ENCODE data around the gene ANKRD66.

ANKRD66 gene

DNA sequence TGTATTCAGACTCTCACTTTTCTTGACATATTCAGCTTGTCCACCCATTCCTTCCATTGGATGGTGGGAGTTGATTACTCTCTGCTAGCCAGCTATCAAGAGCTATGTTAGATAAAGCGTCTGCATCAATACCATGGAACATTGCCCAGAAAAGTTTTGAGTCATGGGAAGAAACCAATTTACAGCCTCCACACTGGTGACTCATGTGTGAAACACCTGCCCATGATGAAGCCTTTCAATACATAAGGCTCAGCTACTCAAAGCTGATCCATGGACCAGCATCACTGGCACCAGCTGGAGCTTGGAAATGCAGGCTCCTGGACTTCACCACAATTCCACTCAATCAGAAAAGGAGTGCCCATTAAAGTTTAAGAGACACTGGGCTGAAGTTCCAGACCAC lies 27.6 kb upstream of the ANKRD66 start:
- Histone ChIP-seq H3K36me3 (ENCODE audit: insufficient read depth, low read length) (no peaks in the 10 kb centered on the region), H3K79me2 (ENCODE audit: insufficient read depth, low read length) (no peaks in the 10 kb centered on the region), H4K20me1 (ENCODE audit: insufficient read depth, low read length, poor library complexity, severe bottlenecking) (no peaks in the 10 kb centered on the region), H3K27me3 (ENCODE audit: insufficient read depth, low read length, poor library complexity, severe bottlenecking) (no peaks in the 10 kb centered on the region), H3K4me2 (ENCODE audit: low read depth, low read length, poor library complexity, severe bottlenecking) (no peak overlapping the region), H3K9me2 (replicated peaks; ENCODE audit: low read depth, low read length) (no peaks in the 10 kb centered on the region), H3K4me3 (ENCODE audit: low read length, poor library complexity, severe bottlenecking) (no peak overlapping the region), H2AFZ (ENCODE audit: low read length) (no peak overlapping the region), H3K4me1 (ENCODE audit: insufficient read depth, low read length, poor library complexity, severe bottlenecking) (no peaks in the 10 kb centered on the region), H3K9me3 (ENCODE audit: insufficient read depth, low read depth, low read length) (no peaks in the 10 kb centered on the region), H3F3A (ENCODE audit: low read depth) (no peaks in the 10 kb centered on the region), H3K9ac (ENCODE audit: low read depth, low read length, poor library complexity, severe bottlenecking) (no peak overlapping the region)
- TF ChIP-seq, protein P1, sequence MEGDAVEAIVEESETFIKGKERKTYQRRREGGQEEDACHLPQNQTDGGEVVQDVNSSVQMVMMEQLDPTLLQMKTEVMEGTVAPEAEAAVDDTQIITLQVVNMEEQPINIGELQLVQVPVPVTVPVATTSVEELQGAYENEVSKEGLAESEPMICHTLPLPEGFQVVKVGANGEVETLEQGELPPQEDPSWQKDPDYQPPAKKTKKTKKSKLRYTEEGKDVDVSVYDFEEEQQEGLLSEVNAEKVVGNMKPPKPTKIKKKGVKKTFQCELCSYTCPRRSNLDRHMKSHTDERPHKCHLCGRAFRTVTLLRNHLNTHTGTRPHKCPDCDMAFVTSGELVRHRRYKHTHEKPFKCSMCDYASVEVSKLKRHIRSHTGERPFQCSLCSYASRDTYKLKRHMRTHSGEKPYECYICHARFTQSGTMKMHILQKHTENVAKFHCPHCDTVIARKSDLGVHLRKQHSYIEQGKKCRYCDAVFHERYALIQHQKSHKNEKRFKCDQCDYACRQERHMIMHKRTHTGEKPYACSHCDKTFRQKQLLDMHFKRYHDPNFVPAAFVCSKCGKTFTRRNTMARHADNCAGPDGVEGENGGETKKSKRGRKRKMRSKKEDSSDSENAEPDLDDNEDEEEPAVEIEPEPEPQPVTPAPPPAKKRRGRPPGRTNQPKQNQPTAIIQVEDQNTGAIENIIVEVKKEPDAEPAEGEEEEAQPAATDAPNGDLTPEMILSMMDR (conservative IDR thresholded peaks at IDR 0.05; ENCODE audit: low read length), result no peak
- no peak for TF ChIP-seq EZH2phosphoT487 (IDR thresholded peaks at IDR 0.05; ENCODE audit: borderline replicate concordance)

DNA sequence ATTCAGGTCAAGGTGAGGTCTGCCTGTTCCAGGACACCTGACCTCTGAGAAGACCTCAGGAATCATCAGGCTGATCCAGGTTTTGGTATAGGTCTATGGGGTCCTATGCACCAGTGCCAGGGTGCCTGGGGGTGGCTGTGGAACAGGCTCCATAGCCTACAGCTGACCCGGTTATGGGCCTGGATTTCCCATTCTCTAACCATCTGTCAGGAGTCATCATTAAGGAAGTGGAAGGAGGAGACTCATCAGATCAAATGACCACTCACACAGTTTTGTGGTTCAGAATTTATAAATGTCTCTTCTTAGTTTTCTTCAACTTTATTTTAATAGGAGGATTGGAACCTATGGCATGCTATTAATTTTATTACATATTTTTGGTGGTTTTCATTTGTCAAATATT lies 26.3 kb upstream of the ANKRD66 start:
- Histone ChIP-seq H3K9ac (ENCODE audit: low read depth, low read length, poor library complexity, severe bottlenecking) (no peak overlapping the region), H3K9me3 (ENCODE audit: insufficient read depth, low read depth, low read length) (no peaks in the 10 kb centered on the region), H3K4me1 (ENCODE audit: insufficient read depth, low read length, poor library complexity, severe bottlenecking) (no peaks in the 10 kb centered on the region), H3K4me3 (ENCODE audit: low read length, poor library complexity, severe bottlenecking) (no peak overlapping the region), H3K79me2 (ENCODE audit: insufficient read depth, low read length) (no peaks in the 10 kb centered on the region), H3K36me3 (ENCODE audit: insufficient read depth, low read length) (no peaks in the 10 kb centered on the region), H3K27me3 (ENCODE audit: insufficient read depth, low read length, poor library complexity, severe bottlenecking) (no peaks in the 10 kb centered on the region), H4K20me1 (ENCODE audit: insufficient read depth, low read length, poor library complexity, severe bottlenecking) (no peaks in the 10 kb centered on the region), H3K4me2 (ENCODE audit: low read depth, low read length, poor library complexity, severe bottlenecking) (no peak overlapping the region), H3K9me2 (replicated peaks; ENCODE audit: low read depth, low read length) (no peaks in the 10 kb centered on the region), H2AFZ (ENCODE audit: low read length) (no peak overlapping the region), H3F3A (ENCODE audit: low read depth) (no peaks in the 10 kb centered on the region)
- TF ChIP-seq EZH2phosphoT487 (IDR thresholded peaks at IDR 0.05; ENCODE audit: borderline replicate concordance), result no peak
- TF ChIP-seq, protein P1 (conservative IDR thresholded peaks at IDR 0.05; ENCODE audit: low read length), result no peak

DNA sequence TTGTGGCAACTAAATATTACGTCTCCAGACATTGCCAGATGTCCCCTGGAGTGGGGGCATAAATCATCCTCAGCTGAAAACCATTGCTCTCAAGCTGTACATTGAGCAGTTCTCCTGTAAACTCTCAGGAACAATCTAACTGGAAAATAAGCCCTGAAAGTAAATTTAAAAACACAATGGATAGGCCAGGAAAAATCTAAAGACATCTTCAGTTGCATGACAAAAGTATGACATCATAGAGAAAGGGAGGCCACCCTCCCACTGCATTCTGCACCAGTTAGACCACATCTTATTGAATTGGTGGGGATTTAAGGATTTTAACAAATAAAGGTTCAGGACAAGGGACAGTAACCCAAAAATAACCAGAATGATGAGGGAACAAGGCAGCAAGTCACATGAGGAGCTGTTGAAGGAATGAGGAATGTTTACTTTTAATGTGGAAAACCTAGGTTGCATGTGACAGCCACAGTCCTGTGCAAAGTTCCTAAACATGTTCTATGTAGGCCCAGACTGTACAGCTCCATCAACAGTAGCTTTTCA lies 16.9 kb upstream of the ANKRD66 start:
- Histone ChIP-seq H3K9me2 (replicated peaks; ENCODE audit: low read depth, low read length) (no peaks in the 10 kb centered on the region), H3K4me1 (ENCODE audit: insufficient read depth, low read length, poor library complexity, severe bottlenecking) (no peaks in the 10 kb centered on the region), H3K4me3 (ENCODE audit: low read length, poor library complexity, severe bottlenecking) (no peak overlapping the region), H3K79me2 (ENCODE audit: insufficient read depth, low read length) (no peaks in the 10 kb centered on the region), H3K4me2 (ENCODE audit: low read depth, low read length, poor library complexity, severe bottlenecking) (no peak overlapping the region), H4K20me1 (ENCODE audit: insufficient read depth, low read length, poor library complexity, severe bottlenecking) (no peaks in the 10 kb centered on the region), H3K9ac (ENCODE audit: low read depth, low read length, poor library complexity, severe bottlenecking) (no peak overlapping the region), H3K27me3 (ENCODE audit: insufficient read depth, low read length, poor library complexity, severe bottlenecking) (no peaks in the 10 kb centered on the region), H2AFZ (ENCODE audit: low read length) (no peak overlapping the region), H3K36me3 (ENCODE audit: insufficient read depth, low read length) (no peaks in the 10 kb centered on the region), H3F3A (ENCODE audit: low read depth) (no peaks in the 10 kb centered on the region), H3K9me3 (ENCODE audit: insufficient read depth, low read depth, low read length) (no peaks in the 10 kb centered on the region)
- no peak for TF ChIP-seq EZH2phosphoT487 (IDR thresholded peaks at IDR 0.05; ENCODE audit: borderline replicate concordance)

DNA sequence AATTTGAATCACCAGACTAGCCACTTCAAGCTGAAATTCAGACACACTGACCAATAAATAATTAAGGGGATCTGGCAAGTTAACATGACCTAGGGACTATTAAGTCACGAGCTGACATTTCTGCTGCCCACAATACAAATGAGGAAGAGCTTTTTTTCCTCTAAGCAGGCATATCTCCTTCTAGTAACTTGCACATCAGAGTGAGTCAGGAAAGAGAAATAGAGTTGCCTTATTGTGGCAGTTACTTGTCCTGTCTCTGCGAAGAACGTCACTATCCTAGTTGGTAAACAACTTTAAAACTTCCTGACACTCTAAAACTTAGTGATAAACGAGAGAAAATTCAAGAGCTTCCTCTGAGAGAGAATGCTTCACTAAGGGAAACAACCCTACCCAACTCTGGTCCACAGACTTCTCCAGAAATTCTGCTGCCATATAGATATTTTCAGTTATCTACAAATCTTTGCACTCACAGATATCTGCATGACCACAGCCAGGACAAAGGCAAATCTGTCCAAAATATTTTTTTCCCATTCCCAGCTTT lies 15.7 kb upstream of the ANKRD66 start:
- Histone ChIP-seq H3K27me3 (ENCODE audit: insufficient read depth, low read length, poor library complexity, severe bottlenecking) (no peaks in the 10 kb centered on the region), H2AFZ (ENCODE audit: low read length) (no peak overlapping the region), H3K4me2 (ENCODE audit: low read depth, low read length, poor library complexity, severe bottlenecking) (no peak overlapping the region), H3K9me3 (ENCODE audit: insufficient read depth, low read depth, low read length) (no peaks in the 10 kb centered on the region), H3K4me3 (ENCODE audit: low read length, poor library complexity, severe bottlenecking) (no peak overlapping the region), H3K79me2 (ENCODE audit: insufficient read depth, low read length) (no peaks in the 10 kb centered on the region), H3K9me2 (replicated peaks; ENCODE audit: low read depth, low read length) (no peaks in the 10 kb centered on the region), H3F3A (ENCODE audit: low read depth) (no peaks in the 10 kb centered on the region), H4K20me1 (ENCODE audit: insufficient read depth, low read length, poor library complexity, severe bottlenecking) (no peaks in the 10 kb centered on the region), H3K9ac (ENCODE audit: low read depth, low read length, poor library complexity, severe bottlenecking) (no peak overlapping the region), H3K36me3 (ENCODE audit: insufficient read depth, low read length) (no peaks in the 10 kb centered on the region), H3K4me1 (ENCODE audit: insufficient read depth, low read length, poor library complexity, severe bottlenecking) (no peaks in the 10 kb centered on the region)
- TF ChIP-seq, protein P1 (conservative IDR thresholded peaks at IDR 0.05; ENCODE audit: low read length), result no peak
- no peak for TF ChIP-seq EZH2phosphoT487 (IDR thresholded peaks at IDR 0.05; ENCODE audit: borderline replicate concordance)
